B cell (primary cell): Measurements from ENCODE around the gene NOVA1.

Source experiments
- EZH2 ChIP-seq: IDR thresholded peaks from 2 replicates; pipeline ENCODE4 v1.6.1; 2012; ENCODE audit warnings: borderline replicate concordance, low read depth, mild to moderate bottlenecking, moderate library complexity, low read length; ENCODE audit not compliant: insufficient read depth, poor library complexity, severe bottlenecking
- TF ChIP-seq, protein P1 (sequence below): fragments of 200-600 bp; IDR thresholded peaks from one replicate; pipeline ENCODE4 v1.8.0; 2022; ENCODE audit warnings: antibody characterized with exemption, mild to moderate bottlenecking

- TF ChIP-seq, protein P1, sequence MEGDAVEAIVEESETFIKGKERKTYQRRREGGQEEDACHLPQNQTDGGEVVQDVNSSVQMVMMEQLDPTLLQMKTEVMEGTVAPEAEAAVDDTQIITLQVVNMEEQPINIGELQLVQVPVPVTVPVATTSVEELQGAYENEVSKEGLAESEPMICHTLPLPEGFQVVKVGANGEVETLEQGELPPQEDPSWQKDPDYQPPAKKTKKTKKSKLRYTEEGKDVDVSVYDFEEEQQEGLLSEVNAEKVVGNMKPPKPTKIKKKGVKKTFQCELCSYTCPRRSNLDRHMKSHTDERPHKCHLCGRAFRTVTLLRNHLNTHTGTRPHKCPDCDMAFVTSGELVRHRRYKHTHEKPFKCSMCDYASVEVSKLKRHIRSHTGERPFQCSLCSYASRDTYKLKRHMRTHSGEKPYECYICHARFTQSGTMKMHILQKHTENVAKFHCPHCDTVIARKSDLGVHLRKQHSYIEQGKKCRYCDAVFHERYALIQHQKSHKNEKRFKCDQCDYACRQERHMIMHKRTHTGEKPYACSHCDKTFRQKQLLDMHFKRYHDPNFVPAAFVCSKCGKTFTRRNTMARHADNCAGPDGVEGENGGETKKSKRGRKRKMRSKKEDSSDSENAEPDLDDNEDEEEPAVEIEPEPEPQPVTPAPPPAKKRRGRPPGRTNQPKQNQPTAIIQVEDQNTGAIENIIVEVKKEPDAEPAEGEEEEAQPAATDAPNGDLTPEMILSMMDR, result no peak
- no peak for TF ChIP-seq EZH2
These were observed 38.7 kb upstream of the NOVA1 start for GRCh38 chr14:26636561-26636960.
